HepG2 (cell line): ENCODE results near the gene FANCG. TPM values are rescaled to one million over a fixed set of nuclear protein-coding genes. Genes with fewer than 3 reads are reported as not detected.

Experiments
- BHLHE40 ChIP-seq: IDR thresholded peaks from 2 replicates; pipeline ENCODE4 v1.6.1; 2011; ENCODE audit warnings: low read length, improper control_type of control experiment
- CENPX ChIP-seq: sonication (generic); formaldehyde crosslinking; IDR thresholded peaks from 2 replicates; pipeline ENCODE4 v1.9.0; 2021; ENCODE audit warnings: mild to moderate bottlenecking, missing genetic modification reagents, moderate library complexity
- FOSL2 ChIP-seq: sonication (generic); formaldehyde crosslinking; IDR thresholded peaks from 2 replicates; pipeline ENCODE4 v1.4.0; 2020; ENCODE audit warnings: missing genetic modification reagents
- ISL2 ChIP-seq: sonication (generic); formaldehyde crosslinking; IDR thresholded peaks from 2 replicates; pipeline ENCODE4 v1.5.0; 2020; ENCODE audit warnings: missing genetic modification reagents
- LCORL ChIP-seq, 2 experiments: fragments of 450-650 bp in 1 of 2; sonication (generic) in 1 of 2; formaldehyde crosslinking in 1 of 2; IDR thresholded peaks; 2 replicates each; pipeline versions ENCODE4 v1.5.0 to v1.6.1; 2017 to 2020; ENCODE audit warnings: antibody characterized with exemption in 1 of 2, missing genetic modification reagents in 1 of 2
- NFE2L2 ChIP-seq: fragments of 150-350 bp; IDR thresholded peaks from 2 replicates; pipeline ENCODE4 v1.6.1; 2014; ENCODE audit warnings: low read length
- NFKB2 ChIP-seq: sonication (generic); formaldehyde crosslinking; IDR thresholded peaks from 2 replicates; pipeline ENCODE4 v1.4.0; 2020; ENCODE audit warnings: missing genetic modification reagents, borderline replicate concordance
- NFYB ChIP-seq: sonication (generic); formaldehyde crosslinking; IDR thresholded peaks from 2 replicates; pipeline ENCODE4 v1.4.0; 2020; ENCODE audit warnings: missing genetic modification reagents
- NR0B2 ChIP-seq: sonication (generic); formaldehyde crosslinking; IDR thresholded peaks from 2 replicates; pipeline ENCODE4 v1.4.0; 2020; ENCODE audit warnings: mild to moderate bottlenecking, missing genetic modification reagents
- NR2F6 ChIP-seq, 2 experiments: IDR thresholded peaks; 2 replicates each; pipeline ENCODE4 v1.6.1; 2016; ENCODE audit warnings: antibody characterized with exemption in 1 of 2, mild to moderate bottlenecking in 1 of 2
- PAX8 ChIP-seq: sonication (generic); formaldehyde crosslinking; IDR thresholded peaks from 2 replicates; pipeline ENCODE4 v1.8.0; 2022; ENCODE audit warnings: mild to moderate bottlenecking, missing genetic modification reagents, borderline replicate concordance
- RAD21 ChIP-seq: fragments of 450-650 bp; formaldehyde crosslinking; IDR thresholded peaks from 2 replicates; pipeline ENCODE4 v1.5.0; 2020; ENCODE audit warnings: mild to moderate bottlenecking
- REST ChIP-seq, 2 experiments: IDR thresholded peaks; 2 replicates each; pipeline ENCODE4 v1.6.1; 2011 to 2012; ENCODE audit warnings: low read length in 2 of 2, borderline replicate concordance in 1 of 2, low read depth in 1 of 2, mild to moderate bottlenecking in 1 of 2, moderate library complexity in 1 of 2
- SCMH1 ChIP-seq: sonication (generic); formaldehyde crosslinking; IDR thresholded peaks from 2 replicates; pipeline ENCODE4 v1.9.0; 2021; ENCODE audit warnings: missing genetic modification reagents, mild to moderate bottlenecking, borderline replicate concordance
- SMAD3 ChIP-seq: sonication (generic); formaldehyde crosslinking; IDR thresholded peaks from 2 replicates; pipeline ENCODE4 v1.4.0; 2020; ENCODE audit warnings: missing genetic modification reagents
- SMC3 ChIP-seq: IDR thresholded peaks from 2 replicates; pipeline ENCODE4 v1.6.1; 2011; ENCODE audit warnings: low read length, improper control_type of control experiment
- SP140L ChIP-seq: sonication (generic); formaldehyde crosslinking; IDR thresholded peaks from 2 replicates; pipeline ENCODE4 v1.4.0; 2020; ENCODE audit warnings: missing genetic modification reagents, borderline replicate concordance
- TRIM24 ChIP-seq: sonication (generic); formaldehyde crosslinking; IDR thresholded peaks from 2 replicates; pipeline ENCODE4 v1.8.0; 2022; ENCODE audit warnings: mild to moderate bottlenecking, missing genetic modification reagents
- UBTF ChIP-seq: sonication (generic); formaldehyde crosslinking; IDR thresholded peaks from 2 replicates; pipeline ENCODE4 v1.4.0; 2020; ENCODE audit warnings: mild to moderate bottlenecking, missing genetic modification reagents
- ZNF3 ChIP-seq: IDR thresholded peaks from 2 replicates; pipeline ENCODE4 v1.7.0; 2017; ENCODE audit warnings: inconsistent platforms
- ZNF317 ChIP-seq: sonication (generic); formaldehyde crosslinking; IDR thresholded peaks from 2 replicates; pipeline ENCODE4 v1.5.0; 2020; ENCODE audit warnings: mild to moderate bottlenecking, missing genetic modification reagents
- ZNF34 ChIP-seq: sonication (generic); formaldehyde crosslinking; IDR thresholded peaks from 2 replicates; pipeline ENCODE4 v1.4.0; 2020; ENCODE audit warnings: mild to moderate bottlenecking, missing genetic modification reagents, borderline replicate concordance
- polyA plus RNA-seq, 8 experiments: library from polyadenylated mRNA; depleted of rRNA in 3 of 8; stranded (reverse) in 7 of 8; unstranded in 1 of 8; fragments of >200 nt; fragmentation: Illumina TruSeq in 4 of 8; extraction: Trizol in 4 of 8; gene quantifications; 2 replicates each; pipeline versions ENCODE4 v1.2.1 to v1.2.3, GENCODE V29; 2011 to 2016; ENCODE audit warnings: low read depth in 4 of 8, missing spikeins in 1 of 8, mixed read lengths in 1 of 8; ENCODE audit not compliant: insufficient read depth in 1 of 8
- total RNA-seq, 5 experiments: library from RNA; depleted of rRNA; stranded (reverse); fragments of >200 nt; fragmentation: Illumina TruSeq; extraction: Trizol; gene quantifications; 2 replicates each; pipeline ENCODE4 v1.2.3, GENCODE V29; 2016; ENCODE audit warnings: low read depth in 1 of 5

Gene FANCG
- total and polyA plus RNA-seq, 2 of the 13 experiments (the other 11 are each of a cell fraction or from before 2014, with no cell fraction given), result 14.4 to 45.1 TPM

- TF ChIP-seq NFYB (CRISPR knock-in tag) (peak; percentile 74), SCMH1 (CRISPR knock-in tag) (no peak), ISL2 (CRISPR knock-in tag) (no peak), CENPX (no peak), NFKB2 (CRISPR knock-in tag) (no peak), REST (IDR thresholded peaks at IDR 0.05; ENCODE audit: borderline replicate concordance in 1 of 2, low read depth in 1 of 2, low read length in 2 of 2) (no peak), NR0B2 (CRISPR knock-in tag) (no peak), ZNF317 (CRISPR knock-in tag) (no peak), NR2F6 (IDR thresholded peaks at IDR 0.05) (no peak), NR2F6 (CRISPR knock-in tag; IDR thresholded peaks at IDR 0.05) (no peak), ZNF3 (no peak), TRIM24 (CRISPR knock-in tag) (no peak), ZNF34 (no peak), RAD21 (CRISPR knock-in tag) (0 out of 2 replicates have a peak, but pooled peaks have one; percentile 17), NFE2L2 (no peak), SMAD3 (CRISPR knock-in tag) (no peak), BHLHE40 (no peak), PAX8 (CRISPR knock-in tag) (no peak), SMC3 (no peak), LCORL (IDR thresholded peaks at IDR 0.05) (peak; percentile 63), LCORL (CRISPR knock-in tag; IDR thresholded peaks at IDR 0.05) (no peak), UBTF (CRISPR knock-in tag) (peak; percentile 56; the same call in 1 of the 2 replicates), FOSL2 (CRISPR knock-in tag) (peak; percentile 72), SP140L (no peak)
Observed at GRCh38 chr9:35111001-35111933, 31.5 kb upstream of the FANCG start (continued).
